ENCODE results near the gene TMEM54.

DNA sequence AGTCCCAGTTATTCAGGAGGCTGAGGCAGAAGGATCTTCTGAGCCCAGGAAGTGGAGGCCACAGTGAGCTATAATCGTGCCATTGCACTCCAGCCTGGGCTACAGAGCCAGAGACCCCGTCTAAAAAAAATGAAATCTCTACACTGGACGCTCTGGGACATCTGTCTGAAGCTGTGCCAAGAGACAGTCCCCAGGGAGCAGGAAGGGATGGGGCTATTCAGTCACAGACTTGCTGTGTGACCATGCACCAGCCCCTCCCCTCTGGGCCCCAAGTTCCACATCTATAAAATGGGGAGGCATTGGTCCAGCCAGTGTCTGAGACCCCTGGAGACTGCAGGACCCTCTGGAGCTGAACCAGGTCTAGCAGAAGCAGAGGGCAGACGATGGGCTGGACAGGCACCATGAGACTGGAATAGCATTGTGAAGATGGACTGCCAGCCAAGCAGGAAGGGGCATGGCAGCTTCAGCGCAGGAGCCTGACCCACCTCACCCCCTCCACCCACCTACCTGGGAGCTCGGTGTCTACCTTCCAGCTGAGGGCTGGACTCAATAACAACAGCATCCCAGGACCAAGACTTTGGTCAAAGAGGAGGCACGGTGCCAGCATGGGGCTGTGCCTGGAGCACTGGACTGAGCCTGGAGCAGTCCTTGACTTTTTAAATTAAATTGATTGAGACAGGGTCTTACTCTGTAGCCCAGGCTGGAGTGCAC, 1.4 kb downstream of the TMEM54 start:
- TF ChIP-seq, protein P1, sequence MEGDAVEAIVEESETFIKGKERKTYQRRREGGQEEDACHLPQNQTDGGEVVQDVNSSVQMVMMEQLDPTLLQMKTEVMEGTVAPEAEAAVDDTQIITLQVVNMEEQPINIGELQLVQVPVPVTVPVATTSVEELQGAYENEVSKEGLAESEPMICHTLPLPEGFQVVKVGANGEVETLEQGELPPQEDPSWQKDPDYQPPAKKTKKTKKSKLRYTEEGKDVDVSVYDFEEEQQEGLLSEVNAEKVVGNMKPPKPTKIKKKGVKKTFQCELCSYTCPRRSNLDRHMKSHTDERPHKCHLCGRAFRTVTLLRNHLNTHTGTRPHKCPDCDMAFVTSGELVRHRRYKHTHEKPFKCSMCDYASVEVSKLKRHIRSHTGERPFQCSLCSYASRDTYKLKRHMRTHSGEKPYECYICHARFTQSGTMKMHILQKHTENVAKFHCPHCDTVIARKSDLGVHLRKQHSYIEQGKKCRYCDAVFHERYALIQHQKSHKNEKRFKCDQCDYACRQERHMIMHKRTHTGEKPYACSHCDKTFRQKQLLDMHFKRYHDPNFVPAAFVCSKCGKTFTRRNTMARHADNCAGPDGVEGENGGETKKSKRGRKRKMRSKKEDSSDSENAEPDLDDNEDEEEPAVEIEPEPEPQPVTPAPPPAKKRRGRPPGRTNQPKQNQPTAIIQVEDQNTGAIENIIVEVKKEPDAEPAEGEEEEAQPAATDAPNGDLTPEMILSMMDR (IDR thresholded peaks at IDR 0.05; ENCODE audit: low read length): no peak
- no peak for TF ChIP-seq EZH2 (IDR thresholded peaks at IDR 0.05; ENCODE audit: borderline replicate concordance, low read length)

Measured in OCI-LY1 (cell line).